Measurements from ENCODE around the gene C2CD4B.

C2CD4B gene

DNA sequence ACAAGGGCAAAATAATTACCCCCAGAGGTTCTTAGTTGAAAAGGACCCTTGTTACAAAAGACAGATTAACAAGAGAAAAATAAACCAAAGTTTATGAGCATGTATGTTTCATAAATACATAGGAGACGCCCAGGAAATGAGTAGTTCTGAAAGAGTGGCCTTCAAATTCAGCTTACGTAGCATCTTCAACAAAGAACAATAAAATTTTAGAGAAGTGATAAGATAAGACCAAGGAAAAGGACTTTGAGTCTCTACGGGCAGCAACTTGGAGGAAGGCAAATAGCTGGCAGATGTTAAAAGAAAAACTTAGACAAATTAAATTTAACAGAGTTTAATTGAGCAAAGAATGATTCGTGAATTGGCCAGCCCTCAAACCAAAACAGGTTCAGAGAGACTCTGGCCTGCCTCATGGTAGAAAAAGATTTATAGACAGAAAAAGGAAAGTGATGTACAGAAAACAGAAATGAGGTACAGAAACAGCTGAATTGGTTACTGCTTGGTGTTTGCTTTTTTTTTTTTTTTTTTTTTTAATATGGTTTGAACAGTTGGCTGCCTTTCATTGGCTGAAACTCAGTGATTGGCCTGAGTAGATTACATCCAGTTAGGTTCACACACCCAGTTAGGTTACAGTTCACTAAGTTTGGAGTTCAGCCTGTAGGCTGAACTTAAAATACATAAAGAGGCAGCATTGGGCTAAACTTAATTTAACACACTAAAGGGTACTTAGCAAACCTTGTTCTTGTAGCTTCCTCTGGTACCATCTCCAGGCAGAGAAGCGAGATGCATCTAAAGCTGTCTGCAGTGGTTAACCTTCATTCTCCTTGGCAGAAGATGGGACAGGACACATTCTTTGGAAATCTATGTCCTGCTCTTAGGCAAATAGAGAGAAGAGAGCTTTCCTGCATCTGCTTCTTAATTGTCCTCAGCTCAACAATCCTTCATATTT is 23.2 kb downstream of the C2CD4B start:
- TF ChIP-seq, protein P1, sequence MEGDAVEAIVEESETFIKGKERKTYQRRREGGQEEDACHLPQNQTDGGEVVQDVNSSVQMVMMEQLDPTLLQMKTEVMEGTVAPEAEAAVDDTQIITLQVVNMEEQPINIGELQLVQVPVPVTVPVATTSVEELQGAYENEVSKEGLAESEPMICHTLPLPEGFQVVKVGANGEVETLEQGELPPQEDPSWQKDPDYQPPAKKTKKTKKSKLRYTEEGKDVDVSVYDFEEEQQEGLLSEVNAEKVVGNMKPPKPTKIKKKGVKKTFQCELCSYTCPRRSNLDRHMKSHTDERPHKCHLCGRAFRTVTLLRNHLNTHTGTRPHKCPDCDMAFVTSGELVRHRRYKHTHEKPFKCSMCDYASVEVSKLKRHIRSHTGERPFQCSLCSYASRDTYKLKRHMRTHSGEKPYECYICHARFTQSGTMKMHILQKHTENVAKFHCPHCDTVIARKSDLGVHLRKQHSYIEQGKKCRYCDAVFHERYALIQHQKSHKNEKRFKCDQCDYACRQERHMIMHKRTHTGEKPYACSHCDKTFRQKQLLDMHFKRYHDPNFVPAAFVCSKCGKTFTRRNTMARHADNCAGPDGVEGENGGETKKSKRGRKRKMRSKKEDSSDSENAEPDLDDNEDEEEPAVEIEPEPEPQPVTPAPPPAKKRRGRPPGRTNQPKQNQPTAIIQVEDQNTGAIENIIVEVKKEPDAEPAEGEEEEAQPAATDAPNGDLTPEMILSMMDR (IDR thresholded peaks at IDR 0.05), result no peak
- no peak for TF ChIP-seq ZFX (IDR thresholded peaks at IDR 0.05; ENCODE audit: borderline replicate concordance)
- H3K27ac ChIP-seq, result no peak overlapping the region

DNA sequence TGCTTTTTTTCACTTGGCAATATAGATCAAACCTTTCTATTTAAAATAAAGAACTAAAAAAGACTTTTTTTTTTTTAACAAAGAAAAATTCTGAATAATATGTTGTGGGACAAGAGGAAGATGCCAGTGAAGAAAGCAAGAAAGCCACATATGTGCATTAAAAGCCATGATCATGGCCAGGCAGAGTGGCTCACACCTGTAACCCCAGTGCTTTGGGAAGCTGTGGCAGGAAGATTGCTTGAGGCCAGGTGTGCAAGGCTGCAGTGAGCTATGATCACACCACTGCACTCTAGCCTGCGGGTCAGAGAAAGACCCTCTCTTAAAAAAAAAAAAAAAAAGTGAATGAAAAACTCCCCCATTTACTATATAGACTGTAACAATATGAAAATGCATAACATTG is 23.9 kb downstream of the C2CD4B start:
- H3K27ac ChIP-seq, result no peak overlapping the region
- TF ChIP-seq, protein P1 (IDR thresholded peaks at IDR 0.05), result no peak
- TF ChIP-seq ZFX (IDR thresholded peaks at IDR 0.05; ENCODE audit: borderline replicate concordance), result no peak

DNA sequence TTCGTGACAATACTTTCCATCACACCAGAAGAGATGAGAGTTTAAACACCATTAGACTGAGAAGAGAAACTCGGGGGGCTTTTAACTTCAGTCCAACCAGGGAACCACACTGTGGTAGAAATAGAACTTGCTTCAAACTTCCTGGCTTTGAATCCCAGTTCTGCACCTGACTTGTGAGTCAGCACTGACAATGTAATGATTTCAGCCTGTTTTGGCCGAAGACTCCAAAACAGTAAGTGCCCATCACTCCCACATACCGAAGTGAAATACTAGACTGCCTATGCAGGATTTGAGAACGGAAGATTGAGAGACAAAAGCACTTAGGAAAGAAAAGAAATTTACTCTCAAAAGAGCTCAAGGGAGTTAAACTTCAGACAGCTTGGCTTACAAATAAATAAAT is 27.0 kb downstream of the C2CD4B start:
- TF ChIP-seq, protein P1 (IDR thresholded peaks at IDR 0.05), result no peak
- no peak for TF ChIP-seq ZFX (IDR thresholded peaks at IDR 0.05; ENCODE audit: borderline replicate concordance)
- no peak overlapping the region for H3K27ac ChIP-seq

DNA sequence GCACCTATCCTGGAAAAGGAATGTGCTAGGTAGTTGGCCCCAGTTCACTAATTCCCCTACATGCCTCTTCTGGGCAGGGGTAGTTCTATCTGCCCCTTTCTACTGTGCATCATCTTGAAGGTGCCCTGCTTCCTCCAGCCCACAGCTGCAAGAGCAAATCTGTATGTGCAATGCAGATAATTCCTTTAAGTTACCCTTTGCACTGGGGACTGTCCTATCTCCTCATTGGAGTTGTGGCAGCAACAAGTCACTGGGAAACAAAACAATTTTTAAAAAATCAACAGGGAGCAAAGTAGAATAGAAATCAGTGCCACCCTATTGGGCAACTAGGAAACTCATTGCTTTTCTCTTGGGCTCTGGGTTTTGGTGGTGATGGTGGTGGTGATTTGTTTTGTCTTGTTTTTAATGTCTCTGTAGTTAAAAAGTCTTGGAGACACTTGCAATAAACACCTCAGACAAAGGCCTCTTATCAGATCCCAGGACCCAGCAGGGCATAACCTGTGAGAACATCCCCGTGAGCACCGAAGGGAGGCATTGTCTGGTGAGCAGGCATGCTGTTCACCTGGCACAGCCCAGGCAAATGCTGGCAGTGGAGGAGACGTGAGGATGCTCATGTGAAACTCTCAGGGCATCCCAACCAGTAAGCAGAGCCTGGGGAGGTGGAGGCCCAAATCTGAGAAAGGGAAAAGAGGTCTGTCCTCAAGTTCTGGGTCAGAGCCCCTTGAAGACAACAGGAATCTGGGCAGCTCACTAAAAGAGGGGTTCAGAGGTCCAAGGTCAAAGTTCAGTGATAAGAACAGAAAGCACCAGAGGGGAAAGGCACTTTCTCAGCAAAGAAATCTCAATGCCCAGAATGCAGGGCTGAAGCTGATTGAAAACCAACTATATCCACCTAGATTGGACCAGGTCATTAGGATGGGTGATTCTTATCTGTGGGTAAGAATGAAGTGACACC is 27.9 kb downstream of the C2CD4B start:
- H3K27ac ChIP-seq, result no peak overlapping the region
- TF ChIP-seq, protein P1 (IDR thresholded peaks at IDR 0.05), result no peak
- TF ChIP-seq ZFX (IDR thresholded peaks at IDR 0.05; ENCODE audit: borderline replicate concordance), result no peak

DNA sequence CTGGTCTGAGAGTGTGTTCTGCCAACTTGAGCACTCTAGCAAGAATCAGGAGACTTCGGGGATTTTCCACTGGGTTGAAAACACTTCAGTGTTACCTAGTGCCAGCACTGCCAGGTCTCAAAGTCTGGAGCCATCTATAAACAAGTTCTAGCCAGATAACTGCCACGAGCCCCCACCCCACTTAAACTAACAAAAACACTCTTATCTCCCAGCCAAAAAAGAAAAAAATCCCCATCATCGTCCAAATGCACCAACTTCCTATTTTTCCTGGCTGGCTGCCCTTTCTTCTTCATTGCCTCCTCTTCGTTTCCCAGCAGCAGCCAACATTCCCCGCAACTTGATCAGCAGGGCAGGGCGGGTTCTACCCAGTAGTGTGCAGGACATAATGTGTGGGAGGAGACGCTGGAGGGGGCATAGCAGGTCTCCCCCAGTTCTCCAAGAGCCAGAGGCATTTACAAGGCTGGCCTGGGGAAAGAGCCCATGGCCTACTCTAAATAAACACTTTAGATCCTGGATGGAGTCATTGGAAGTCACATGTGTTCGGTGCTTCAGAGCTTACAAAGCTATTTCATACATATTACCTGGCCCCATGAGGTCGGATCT is 29.5 kb downstream of the C2CD4B start:
- TF ChIP-seq, protein P1 (IDR thresholded peaks at IDR 0.05), result no peak
- no peak for TF ChIP-seq ZFX (IDR thresholded peaks at IDR 0.05; ENCODE audit: borderline replicate concordance)
- no peak overlapping the region for H3K27ac ChIP-seq

DNA sequence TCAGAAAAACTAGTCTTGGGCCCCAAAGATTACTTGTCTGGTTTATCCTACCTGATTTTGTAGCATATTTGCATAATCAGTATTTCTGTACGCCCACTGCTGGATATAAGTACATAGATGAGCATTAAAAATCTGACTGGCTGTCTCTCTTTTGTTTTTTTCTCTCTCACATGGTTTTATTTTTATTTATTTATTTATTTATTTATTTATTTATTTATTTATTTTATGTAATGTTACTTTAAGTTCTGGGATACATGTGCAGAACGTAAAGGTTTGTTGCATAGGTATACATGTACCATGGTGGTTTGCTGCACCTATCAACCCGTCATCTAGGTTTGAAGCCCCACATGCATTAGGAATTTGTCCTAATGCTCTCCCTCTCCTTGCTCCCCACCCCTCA is 31.9 kb downstream of the C2CD4B start:
- no peak overlapping the region for H3K27ac ChIP-seq
- TF ChIP-seq ZFX (IDR thresholded peaks at IDR 0.05; ENCODE audit: borderline replicate concordance), result no peak
- TF ChIP-seq, protein P1 (IDR thresholded peaks at IDR 0.05), result no peak
